ENCODE results near the gene CLPTM1L. TPM values are rescaled to one million over a fixed set of nuclear protein-coding genes. Genes with fewer than 3 reads are reported as not detected.

The CLPTM1L gene
- total RNA-seq (2014; rRNA removed; shearing (Covaris generic)), result 150 and 262 TPM in 2 replicates

DNA sequence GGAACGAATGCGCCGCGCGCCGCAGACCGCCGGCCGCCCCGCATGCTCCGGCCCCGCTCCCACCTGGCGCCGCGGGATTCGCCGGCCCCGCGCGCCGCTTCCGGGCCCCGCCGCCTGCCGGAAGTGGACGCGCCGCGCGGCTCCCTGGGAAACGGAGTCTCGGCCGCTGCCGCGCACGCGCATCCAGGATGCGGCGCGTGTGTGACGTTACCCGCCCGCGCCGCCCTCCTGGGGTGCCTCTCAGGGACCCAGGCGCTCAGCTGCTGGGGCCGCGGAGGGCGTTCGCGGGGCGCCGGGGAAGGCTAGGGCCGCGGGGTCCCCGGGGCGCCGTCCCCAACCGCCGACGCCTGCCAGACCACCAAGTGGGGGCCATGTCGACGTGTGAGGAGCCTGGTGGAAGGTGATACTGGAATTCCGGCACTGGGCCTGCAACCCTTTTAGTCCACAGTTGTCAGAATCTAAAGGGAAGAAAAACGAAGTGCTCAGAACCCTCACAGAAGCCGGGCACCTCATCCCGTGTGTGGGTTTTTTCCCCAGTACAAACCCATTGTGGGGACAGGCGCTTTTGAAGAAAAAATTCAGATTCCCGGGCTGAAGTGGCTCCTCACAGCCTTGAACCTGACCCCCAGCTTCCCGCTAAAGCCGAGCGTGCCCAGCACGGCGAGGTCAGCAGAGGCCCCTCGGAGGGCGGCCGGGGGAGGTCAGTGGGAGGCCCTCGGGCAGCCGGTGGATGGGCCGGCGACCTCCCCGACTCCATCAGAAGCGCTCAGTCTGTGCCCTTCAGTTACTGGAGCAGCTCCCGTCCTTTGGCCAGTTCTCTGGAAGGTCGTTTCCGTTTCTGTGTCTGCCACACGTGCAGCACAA is at the start of gene CLPTM1L:
Gene CLPTM1L, minus strand, starts transcription at position 125 of the 864 bp plus-strand sequence. CDS start 258 bp downstream, outside the sequence.
- DNase-seq (ENCODE audit: low read depth), result peak; percentile 86

DNA sequence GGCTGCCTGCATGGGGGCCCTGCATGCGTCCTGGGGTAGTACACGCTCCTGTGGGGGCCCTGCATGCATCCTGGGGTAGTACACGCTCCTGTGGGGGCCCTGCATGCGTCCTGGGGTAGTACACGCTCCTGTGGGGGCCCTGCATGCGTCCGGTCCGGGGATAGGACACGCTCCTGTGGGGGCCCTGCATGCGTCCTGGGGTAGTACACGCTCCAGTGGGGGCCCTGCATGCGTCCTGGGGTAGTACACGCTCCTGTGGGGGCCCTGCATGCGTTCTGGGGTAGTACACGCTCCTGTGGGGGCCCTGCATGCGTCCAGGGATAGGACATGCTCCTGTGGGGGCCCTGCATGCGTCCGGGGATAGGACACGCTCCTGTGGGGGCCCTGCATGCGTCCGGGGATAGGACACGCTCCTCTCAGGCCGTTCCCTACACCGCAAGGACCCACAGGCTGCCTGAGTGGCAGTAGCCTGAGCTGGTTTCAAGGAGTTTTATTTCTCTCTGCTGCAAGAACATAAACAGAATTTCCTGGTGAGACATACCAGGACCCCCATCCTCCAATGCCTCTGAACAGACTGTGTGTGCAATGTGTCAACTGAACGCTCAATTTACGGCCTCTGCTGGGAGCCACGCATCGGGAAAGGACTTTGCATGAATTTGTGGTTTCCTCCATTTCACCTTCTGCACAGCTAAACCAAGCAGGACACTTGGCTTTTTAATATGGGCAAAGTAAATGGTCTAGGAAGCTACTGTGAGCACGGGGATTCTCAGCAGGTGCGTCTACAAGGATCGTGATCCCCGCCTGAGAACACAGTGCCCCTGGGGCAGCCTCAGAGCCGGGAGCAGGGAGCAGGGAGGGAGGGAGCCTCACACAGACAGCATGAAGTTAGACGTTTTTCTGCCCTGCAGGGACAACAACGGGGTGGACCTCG is 48.9 kb upstream of the CLPTM1L start:
- no peak for DNase-seq (ENCODE audit: low read depth)

GRCh38 chr5:1392801-1393565 is 48.1 kb upstream of the CLPTM1L start:
- DNase-seq (ENCODE audit: low read depth), result no peak

GRCh38 chr5:1392261-1392660 is 47.4 kb upstream of the CLPTM1L start:
- no peak for DNase-seq (ENCODE audit: low read depth)

GRCh38 chr5:1391691-1392090 is 46.8 kb upstream of the CLPTM1L start:
- no peak for DNase-seq (ENCODE audit: low read depth)

DNA sequence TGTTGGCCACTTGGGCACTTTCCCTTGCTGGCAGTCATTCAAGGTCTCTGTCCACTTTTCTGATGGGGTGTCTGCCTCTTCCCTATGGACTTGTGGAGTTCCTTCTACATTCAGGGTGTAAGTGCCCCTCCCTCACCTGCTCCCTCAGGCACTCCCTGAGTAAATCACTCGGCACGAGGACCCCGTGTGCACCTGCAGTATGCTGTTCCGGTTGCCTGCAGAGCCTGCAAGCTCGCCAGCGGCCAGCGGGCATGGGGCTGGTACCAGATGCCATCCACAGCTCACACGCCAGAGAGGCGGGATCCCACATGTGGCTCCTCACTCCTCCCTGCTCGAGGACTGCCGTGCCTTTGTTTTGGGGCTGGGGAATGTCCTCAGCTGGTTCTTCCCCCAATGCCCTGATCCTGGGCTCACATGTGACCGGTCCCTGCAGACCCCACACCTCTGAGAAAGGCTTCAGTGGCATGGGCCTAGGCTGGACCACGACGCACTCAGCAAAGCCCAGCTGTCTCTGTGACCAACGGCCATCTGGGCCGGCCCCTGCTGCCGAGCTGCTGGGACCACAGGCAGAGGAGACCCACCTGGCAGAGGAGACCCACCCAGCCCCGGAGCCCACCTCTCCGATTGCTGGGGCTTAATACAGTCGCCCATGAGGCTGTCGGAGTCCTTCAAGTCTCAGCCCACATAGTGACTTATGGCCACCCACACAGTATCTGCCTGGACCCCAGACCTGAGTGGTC is 46.1 kb upstream of the CLPTM1L start:
- DNase-seq (ENCODE audit: low read depth), result no peak

DNA sequence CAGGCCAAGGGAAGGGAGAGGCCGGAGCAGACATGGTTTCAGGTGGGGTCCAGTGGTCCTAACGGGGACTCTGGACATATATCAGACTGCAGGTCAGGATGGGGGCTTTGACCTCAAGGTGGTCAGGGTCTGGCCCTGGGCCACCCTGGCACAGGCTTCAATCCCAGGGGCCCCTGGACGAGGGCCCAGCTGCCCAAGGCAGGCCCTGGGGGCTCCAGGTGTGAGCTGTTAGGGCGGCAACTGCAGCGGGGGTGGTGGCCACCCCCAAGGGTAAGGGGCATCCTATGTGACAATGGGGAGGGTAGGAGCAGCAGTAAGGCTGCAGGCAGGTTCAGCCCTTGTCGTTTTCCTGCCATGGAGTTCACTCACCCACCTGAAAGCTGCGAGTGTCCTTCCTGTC is 45.4 kb upstream of the CLPTM1L start:
- no peak for DNase-seq (ENCODE audit: low read depth)

- DNase-seq (ENCODE audit: low read depth), result no peak
Observed at GRCh38 chr5:1388383-1388967, 43.6 kb upstream of the CLPTM1L start.

DNA sequence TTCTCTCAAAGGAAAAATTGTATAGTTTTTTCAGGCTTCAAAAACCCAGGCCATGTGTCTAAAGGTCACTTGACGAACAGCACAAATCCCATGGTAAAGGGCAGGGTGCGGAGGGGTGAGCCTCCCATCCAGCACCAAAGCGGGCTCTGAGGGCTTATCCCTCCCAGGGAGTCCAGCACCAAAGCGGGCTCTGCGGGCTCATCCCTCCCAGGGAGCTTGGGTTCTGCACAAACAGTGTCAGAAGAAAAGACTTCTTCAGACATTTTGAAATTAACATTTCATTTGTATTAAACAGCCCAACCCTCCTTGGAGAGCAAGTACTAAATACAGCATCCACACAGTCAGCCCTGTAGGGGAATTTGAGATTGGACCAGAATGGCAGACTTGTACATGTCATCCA is 43.0 kb upstream of the CLPTM1L start:
- no peak for DNase-seq (ENCODE audit: low read depth)

- no peak for DNase-seq (ENCODE audit: low read depth)
Observed at GRCh38 chr5:1387059-1387755, 42.3 kb upstream of the CLPTM1L start.

GRCh38 chr5:1386274-1386717 is 41.4 kb upstream of the CLPTM1L start:
- DNase-seq (ENCODE audit: low read depth), result peak; percentile 45

- DNase-seq (ENCODE audit: low read depth), result peak; percentile 63
Observed at GRCh38 chr5:1385395-1386273, 40.7 kb upstream of the CLPTM1L start.

GRCh38 chr5:1384521-1384920 is 39.6 kb upstream of the CLPTM1L start:
- DNase-seq (ENCODE audit: low read depth), result no peak

DNA sequence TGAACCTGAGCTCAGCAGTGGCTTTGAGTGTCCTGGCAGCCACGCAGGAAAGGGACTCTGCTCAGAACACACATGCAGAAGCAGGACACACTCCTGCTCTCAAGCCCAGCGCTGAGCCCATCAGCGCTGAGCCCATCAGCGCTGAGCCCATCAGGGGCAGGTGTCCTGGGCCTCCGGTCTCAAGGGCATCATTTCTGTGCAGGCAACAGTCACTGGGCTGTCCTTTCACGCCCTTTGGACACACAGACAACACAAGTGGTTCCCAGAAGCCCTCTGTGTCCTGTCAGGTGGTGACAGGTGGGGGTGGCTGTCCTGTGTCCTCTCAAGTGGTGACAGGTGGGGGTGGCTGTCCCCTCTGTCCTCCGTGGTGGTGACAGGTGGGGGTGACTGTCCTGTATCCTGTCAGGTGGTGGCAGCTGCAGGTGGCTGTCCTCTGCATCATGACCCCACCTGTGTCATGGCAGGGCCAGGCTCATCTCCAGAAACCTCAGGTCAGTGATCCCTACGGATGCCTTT is 39.0 kb upstream of the CLPTM1L start:
- DNase-seq (ENCODE audit: low read depth), result no peak

- no peak for DNase-seq (ENCODE audit: low read depth)
Observed at GRCh38 chr5:1383344-1383743, 38.4 kb upstream of the CLPTM1L start.

DNA sequence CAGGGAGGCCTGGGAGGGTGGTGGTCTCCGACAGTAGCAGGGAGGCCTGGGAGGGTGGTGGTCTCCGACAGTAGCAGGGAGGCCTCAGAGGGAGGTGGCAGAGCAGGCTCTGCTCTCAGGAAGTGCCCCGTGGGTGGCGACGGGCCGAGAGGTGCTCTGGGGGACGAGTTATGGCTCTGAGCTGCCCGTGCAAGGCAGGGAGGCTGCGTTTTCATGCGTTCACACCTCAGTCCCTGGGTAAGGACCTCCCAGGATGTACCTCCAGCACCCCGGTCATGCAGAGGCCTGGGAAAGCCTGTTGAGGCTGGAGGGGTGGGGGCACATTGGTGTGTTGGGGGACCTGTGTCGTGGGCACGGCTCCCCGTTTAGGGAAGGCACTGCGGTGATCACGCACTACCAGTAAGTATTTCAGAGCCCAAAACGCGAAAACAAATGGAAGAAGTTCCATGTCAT is 37.4 kb upstream of the CLPTM1L start:
- DNase-seq (ENCODE audit: low read depth), result no peak

- no peak for DNase-seq (ENCODE audit: low read depth)
Observed at GRCh38 chr5:1381370-1382247, 36.7 kb upstream of the CLPTM1L start.

DNA sequence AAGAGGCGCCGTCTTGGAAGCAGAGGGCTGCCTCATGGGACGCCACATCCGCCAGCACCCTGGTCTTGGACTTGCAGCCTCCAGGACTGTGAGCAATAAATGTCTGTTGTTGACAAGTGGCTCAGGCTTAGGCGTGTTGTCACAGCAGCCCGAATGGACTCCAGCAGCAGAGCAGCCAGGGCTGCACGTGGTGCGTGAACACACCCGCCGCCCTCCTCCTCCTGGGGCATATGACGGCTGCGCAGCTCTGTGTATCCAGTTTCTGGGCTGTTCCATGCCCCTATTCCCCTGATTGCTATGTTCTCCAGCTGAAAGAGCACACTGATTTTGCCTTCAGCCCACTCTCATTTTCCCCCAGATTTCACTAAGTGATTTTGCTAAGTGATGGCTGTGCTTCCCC is 36.0 kb upstream of the CLPTM1L start:
- DNase-seq (ENCODE audit: low read depth), result no peak

Measured in M059J (cell line).